Pancreas (tissue), 10 donors: Measurements from ENCODE around the gene NFATC3. TPM values are rescaled to one million over a fixed set of nuclear protein-coding genes. Genes with fewer than 3 reads are reported as not detected.
A peak's percentile ranks its signal among the peaks of the same experiment; 100 is the strongest.

Experiments used
- ATAC-seq, 4 donors: fragments of 200-7000 bp; cut with Tn5 transposase; one replicate each; pipeline versions ENCODE4 v1.8.0 to v1.9.1; 2020; ENCODE audit warnings: mild to moderate bottlenecking in 4 of 4, moderate library complexity in 4 of 4
- DNase-seq, 6 donors: peaks; one replicate each; pipeline ENCODE4 v3.0.0-alpha.2; 2020
- FAIRE-seq: peaks from 2 replicates; lab custom pipeline; 2012; peaks lifted over from hg19 to GRCh38; lab: Jason Lieb, UNC
- H3K27ac ChIP-seq, 4 donors: fragments of 200-600 bp; sonication (generic); 1 replicate in 3 of 4; 2 replicates in 1 of 4; pipeline versions ENCODE4 v1.5.0 to v1.8.0; 2020
- H3K27me3 ChIP-seq, 4 donors: fragments of 200-600 bp; one replicate each; pipeline ENCODE4 v1.8.0; 2021
- H3K36me3 ChIP-seq, 3 donors: fragments of 200-600 bp; sonication (generic) in 1 of 3; one replicate each; pipeline versions ENCODE4 v1.5.0 to v1.8.0; 2020 to 2021
- H3K4me1 ChIP-seq, 3 donors: fragments of 200-600 bp; one replicate each; pipeline ENCODE4 v1.8.0; 2021
- H3K4me3 ChIP-seq, 4 donors: fragments of 200-600 bp; sonication (generic) in 2 of 4; one replicate each; pipeline versions ENCODE4 v1.5.0 to v1.8.0; 2020 to 2021
- H3K9me3 ChIP-seq, 4 donors: fragments of 200-600 bp; one replicate each; pipeline ENCODE4 v1.8.0; 2021
- CTCF ChIP-seq, 4 donors: fragments of 200-600 bp; sonication (generic) in 3 of 4; IDR thresholded peaks; one replicate each; pipeline versions ENCODE4 v1.5.0 to v1.8.0; 2021; ENCODE audit warnings: antibody characterized with exemption in 4 of 4
- WGBS, 2 donors: extraction: QIAGEN DNeasy Blood & Tissue Kit; methylation state at CpG; one replicate each; pipeline ENCODE4 v1.1.7; 2013; 5-methylcytosine and 5-hydroxymethylcytosine counted together
- intact Hi-C, 3 donors: fragments of 100-400 bp; cut with DNase I; formaldehyde crosslinking; loops; one replicate each; pipeline versions ENCODE4 v1.11.1 to v1.14.2; 2022
- polyA plus RNA-seq, 2 donors: library from polyadenylated mRNA; stranded (reverse); fragments of 200-250 nt; gene quantifications; one replicate each; pipeline ENCODE4 v1.2.3, GENCODE V29; 2013
- total RNA-seq, 6 donors: library from RNA; stranded (reverse); fragmentation: NEBNext Ultra II Directional in 4 of 6; extraction: Animal tissue kit (Norgen Biotek cat#: 25700) in 4 of 6; gene quantifications; one replicate each; pipeline versions ENCODE4 v1.2.1 to v1.2.4, GENCODE V29; 2021 to 2023
- donor health status: healthy with polysubstance abuse.
- donor health status: DM: no; HTN: no; CAD: no; lungs with moderate emphysema.
- donor health status: DM: no; HTN: no; CAD: no.
- donor health status: control.
- donor health status: control.
- donor health status: Bipolar disorder and iron deficiency.
- donor health status: DM: yes; HTN: yes; CAD: no.
- donor health status: DM: no; HTN: no; CAD: no.
- donor health status: DM: no; HTN: no; CAD: no.
- donor health status: DM: yes; HTN: yes; CAD: no.

NFATC3 gene
- total and polyA plus RNA-seq, 8 donors: 3.8 to 19.3 (median 12.5) TPM

DNA sequence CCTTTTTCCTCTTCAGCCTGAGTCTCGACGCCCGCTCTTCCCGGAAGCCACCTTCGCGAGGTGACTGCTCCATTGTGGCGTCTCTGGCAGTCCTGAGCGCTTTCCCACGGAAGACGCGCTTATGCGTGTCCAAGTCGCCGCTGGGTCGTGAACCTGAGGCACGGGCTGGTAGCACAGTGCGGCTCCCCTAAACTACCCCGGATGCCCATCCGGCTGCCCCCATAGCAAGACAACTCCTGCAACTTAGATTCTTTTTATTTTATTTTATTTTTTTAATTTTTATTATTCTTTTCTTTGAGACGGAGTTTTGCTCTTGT, 152.8 kb downstream of the NFATC3 start:
- intact Hi-C loops: loop anchor here in 2 of 3 donors (5.0 to 10.0 kb wide), 3 partner anchors 49 to 253 kb away; partner anchors contain the start of genes DPEP3 (in 1 of the 2) and NFATC3 (in 1 of the 2)

GRCh38 chr16:68242085-68242484, 156.9 kb downstream of the NFATC3 start:
- Histone ChIP-seq H3K9me3 (no peaks in the 10 kb centered on the region), H3K4me1 (peaks cover 0 to 18% (median 0%) of the 10 kb centered on the region in 3 donors), H3K27ac (no peak overlapping the region), H3K4me3 (no peak overlapping the region), H3K36me3 (no peaks in the 10 kb centered on the region), H3K27me3 (no peaks in the 10 kb centered on the region)
- no peak for ATAC-seq
- peak in 2 of 6 donors; percentile 1 to 5 for DNase-seq
- no peak for FAIRE-seq
- no peak for TF ChIP-seq CTCF (IDR thresholded peaks at IDR 0.05)
- intact Hi-C loops: no loop called here
- 83 to 88% methylated on average over 7 of the region's 7 CpGs for WGBS, 2 donors

More for the DNA sequence above, 152.8 kb downstream of the NFATC3 start:
- FAIRE-seq (no peak), DNase-seq (no peak), ATAC-seq (no peak)
- no peak for TF ChIP-seq CTCF (IDR thresholded peaks at IDR 0.05)
- H3K27me3 ChIP-seq: no peaks in the 10 kb centered on the region
- 15 to 17% methylated on average over 20 of the region's 20 CpGs for WGBS, 2 donors
- H3K4me3 ChIP-seq: peak overlapping the region; percentile 3 to 82 (median 37)
- H3K9me3 ChIP-seq: no peaks in the 10 kb centered on the region
- peaks cover 8 to 25% (median 10%) of the 10 kb centered on the region in 3 donors for H3K4me1 ChIP-seq
- H3K27ac ChIP-seq: peak overlapping the region; percentile 83 to 99 (median 90)
- no peaks in the 10 kb centered on the region for H3K36me3 ChIP-seq

DNA sequence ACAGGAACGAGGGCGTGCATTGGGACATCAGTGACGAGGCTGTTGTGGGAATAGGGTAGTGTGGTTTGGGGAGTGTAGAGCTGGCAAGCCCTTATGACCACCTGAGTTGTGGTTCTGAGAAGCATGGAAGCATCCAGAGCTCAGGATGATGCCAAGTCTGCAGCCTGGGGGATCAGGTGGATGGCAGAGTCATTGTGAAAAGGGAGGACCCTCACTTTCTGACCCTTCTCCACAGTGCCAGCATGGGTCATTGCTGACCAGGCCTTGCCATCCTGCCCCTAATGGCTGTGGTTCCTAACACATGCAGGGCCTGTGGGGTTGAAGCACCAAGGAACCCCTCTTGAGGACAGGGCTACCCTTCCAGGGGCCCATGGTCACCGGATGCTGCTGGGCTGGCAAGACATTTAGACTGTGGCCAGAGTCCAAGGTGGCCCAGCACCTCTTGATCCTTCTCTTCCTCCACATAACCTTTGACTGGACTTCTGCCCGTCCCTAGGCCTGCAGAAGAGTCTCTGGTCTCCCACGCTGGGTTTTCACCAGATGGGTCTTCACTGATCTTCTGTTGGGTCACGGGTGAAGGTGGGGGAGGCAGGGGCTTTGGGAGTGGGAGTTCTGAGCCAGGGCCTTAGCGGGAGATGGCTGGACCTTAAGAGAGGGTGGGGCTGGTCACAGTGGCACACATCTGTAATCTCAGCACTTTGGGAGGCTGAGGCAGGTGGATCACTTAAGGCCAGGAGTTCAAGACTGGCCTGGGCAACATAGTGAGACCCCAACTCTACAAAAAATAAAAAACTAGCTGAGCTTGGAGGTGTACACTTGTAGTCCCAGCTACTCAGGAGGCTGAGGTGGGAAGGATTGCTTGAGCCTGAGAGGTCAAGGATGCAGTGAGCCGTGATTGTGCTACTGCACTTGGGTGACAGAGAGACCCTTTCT, 158.0 kb downstream of the NFATC3 start:
- ATAC-seq: no peak
- intact Hi-C loops: no loop called here
- no peaks in the 10 kb centered on the region for H3K36me3 ChIP-seq
- TF ChIP-seq CTCF (IDR thresholded peaks at IDR 0.05): no peak
- no peaks in the 10 kb centered on the region for H3K9me3 ChIP-seq
- DNase-seq: peak in 2 of 6 donors; percentile 8 to 57
- H3K27me3 ChIP-seq: no peaks in the 10 kb centered on the region
- no peak overlapping the region for H3K4me3 ChIP-seq
- no peak overlapping the region for H3K27ac ChIP-seq
- 80 to 83% methylated on average over 9 of the region's 9 CpGs for WGBS, 2 donors
- no peak for FAIRE-seq
- peaks cover 0 to 13% (median 0%) of the 10 kb centered on the region in 3 donors for H3K4me1 ChIP-seq

- intact Hi-C loops: no loop called here
- 4 to 5% methylated on average over 20 of the region's 20 CpGs for WGBS, 2 donors
- no peaks in the 10 kb centered on the region for H3K9me3 ChIP-seq
- H3K27me3 ChIP-seq: no peaks in the 10 kb centered on the region
- ATAC-seq (peak in 2 of 4 donors; percentile 0 to 3), FAIRE-seq (no peak), DNase-seq (peak in 3 of 6 donors; percentile 20 to 73 (median 54))
- peaks cover 0 to 10% (median 0%) of the 10 kb centered on the region in 3 donors for H3K4me1 ChIP-seq
- no peak for TF ChIP-seq CTCF (IDR thresholded peaks at IDR 0.05)
- H3K27ac ChIP-seq: no peak overlapping the region
- no peaks in the 10 kb centered on the region for H3K36me3 ChIP-seq
- H3K4me3 ChIP-seq: peak overlapping the region; percentile 50 to 99 (median 89)
Observed at GRCh38 chr16:68244481-68244902, 159.3 kb downstream of the NFATC3 start.
